HEK293T (cell line): ENCODE results near the gene NDOR1.

ENCODE experiments used
- ARNT ChIP-seq: fragments of 450-650 bp; IDR thresholded peaks from 2 replicates; pipeline ENCODE4 v1.6.1; 2017; ENCODE audit warnings: mild to moderate bottlenecking
- BHLHE40 ChIP-seq: fragments of 450-650 bp; IDR thresholded peaks from 2 replicates; pipeline ENCODE4 v1.6.1; 2016; ENCODE audit warnings: mild to moderate bottlenecking, moderate library complexity, borderline replicate concordance
- CTBP1 ChIP-seq: fragments of 450-650 bp; IDR thresholded peaks from 2 replicates; pipeline ENCODE4 v1.6.1; 2016; ENCODE audit warnings: borderline replicate concordance
- FOXA1 ChIP-seq: fragments of 450-650 bp; IDR thresholded peaks from 2 replicates; pipeline ENCODE4 v1.6.1; 2016; ENCODE audit warnings: mild to moderate bottlenecking
- FOXK2 ChIP-seq: fragments of 450-650 bp; IDR thresholded peaks from 2 replicates; pipeline ENCODE4 v1.6.1; 2016; ENCODE audit warnings: mild to moderate bottlenecking
- FOXM1 ChIP-seq: fragments of 450-650 bp; IDR thresholded peaks from 2 replicates; pipeline ENCODE4 v1.6.1; 2017; ENCODE audit warnings: mild to moderate bottlenecking, borderline replicate concordance
- L3MBTL2 ChIP-seq: fragments of 450-650 bp; conservative IDR thresholded peaks from 2 replicates; pipeline ENCODE4 v1.6.1; 2016; ENCODE audit warnings: mild to moderate bottlenecking
- LEF1 ChIP-seq: fragments of 450-650 bp; IDR thresholded peaks from 2 replicates; pipeline ENCODE4 v1.6.1; 2017; ENCODE audit warnings: mild to moderate bottlenecking, borderline replicate concordance
- SP1 ChIP-seq: fragments of 450-650 bp; IDR thresholded peaks from 2 replicates; pipeline ENCODE4 v1.6.1; 2017
- SUZ12 ChIP-seq: fragments of 450-650 bp; IDR thresholded peaks from 2 replicates; pipeline ENCODE4 v1.6.1; 2016; ENCODE audit warnings: mild to moderate bottlenecking
- TARDBP ChIP-seq: fragments of 450-650 bp; IDR thresholded peaks from 2 replicates; pipeline ENCODE4 v1.6.1; 2016
- ZNF384 ChIP-seq: fragments of 450-650 bp; IDR thresholded peaks from 2 replicates; pipeline ENCODE4 v1.6.1; 2016
- TF ChIP-seq, protein P1 (sequence below): fragments of 450-650 bp; IDR thresholded peaks from 2 replicates; pipeline ENCODE4 v1.6.1; 2016

DNA sequence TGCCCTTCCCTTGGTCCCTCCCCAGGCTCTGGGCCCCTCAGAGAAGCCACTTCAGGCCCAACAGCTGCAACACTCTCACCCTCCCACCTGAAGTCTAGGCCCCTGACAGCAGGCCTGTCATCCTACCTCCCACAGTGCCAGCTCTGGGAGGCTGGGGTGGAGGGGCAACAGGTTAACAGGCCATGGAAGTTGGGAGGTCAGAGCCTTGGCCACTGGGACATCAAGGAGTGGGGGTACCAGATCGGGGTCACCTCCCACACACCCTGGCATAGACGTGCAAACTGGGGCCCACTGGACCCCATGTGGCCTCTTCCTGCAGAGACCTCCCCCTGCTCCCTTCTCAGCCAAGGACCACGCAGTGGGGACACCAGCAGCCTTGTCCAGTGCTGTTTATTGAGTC is 14.3 kb upstream of the NDOR1 start:
- TF ChIP-seq FOXM1 (no peak), ARNT (no peak), TARDBP (no peak), CTBP1 (no peak), SP1 (no peak), BHLHE40 (no peak), SUZ12 (no peak), ZNF384 (no peak), L3MBTL2 (no peak), FOXA1 (no peak), LEF1 (no peak), FOXK2 (no peak)
- TF ChIP-seq, protein P1, sequence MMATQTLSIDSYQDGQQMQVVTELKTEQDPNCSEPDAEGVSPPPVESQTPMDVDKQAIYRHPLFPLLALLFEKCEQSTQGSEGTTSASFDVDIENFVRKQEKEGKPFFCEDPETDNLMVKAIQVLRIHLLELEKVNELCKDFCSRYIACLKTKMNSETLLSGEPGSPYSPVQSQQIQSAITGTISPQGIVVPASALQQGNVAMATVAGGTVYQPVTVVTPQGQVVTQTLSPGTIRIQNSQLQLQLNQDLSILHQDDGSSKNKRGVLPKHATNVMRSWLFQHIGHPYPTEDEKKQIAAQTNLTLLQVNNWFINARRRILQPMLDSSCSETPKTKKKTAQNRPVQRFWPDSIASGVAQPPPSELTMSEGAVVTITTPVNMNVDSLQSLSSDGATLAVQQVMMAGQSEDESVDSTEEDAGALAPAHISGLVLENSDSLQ: no peak
